Raji (cell line): ENCODE measurements around the gene MAPKAPK2.

Experiments used
- POLR2A ChIP-seq: IDR thresholded peaks from 2 replicates; pipeline ENCODE4 v1.6.1; 2011; ENCODE audit warnings: low read depth, low read length, control low read depth; ENCODE audit not compliant: insufficient read depth

Gene MAPKAPK2

GRCh38 chr1:206687251-206687914, 2.7 kb downstream of the MAPKAPK2 start:
- TF ChIP-seq POLR2A, result no peak

GRCh38 chr1:206687915-206688442, 3.3 kb downstream of the MAPKAPK2 start:
- TF ChIP-seq POLR2A, result no peak

- TF ChIP-seq POLR2A, result no peak
Observed at GRCh38 chr1:206690516-206690915, 5.8 kb downstream of the MAPKAPK2 start.

GRCh38 chr1:206691604-206692003, 6.9 kb downstream of the MAPKAPK2 start:
- no peak for TF ChIP-seq POLR2A

DNA sequence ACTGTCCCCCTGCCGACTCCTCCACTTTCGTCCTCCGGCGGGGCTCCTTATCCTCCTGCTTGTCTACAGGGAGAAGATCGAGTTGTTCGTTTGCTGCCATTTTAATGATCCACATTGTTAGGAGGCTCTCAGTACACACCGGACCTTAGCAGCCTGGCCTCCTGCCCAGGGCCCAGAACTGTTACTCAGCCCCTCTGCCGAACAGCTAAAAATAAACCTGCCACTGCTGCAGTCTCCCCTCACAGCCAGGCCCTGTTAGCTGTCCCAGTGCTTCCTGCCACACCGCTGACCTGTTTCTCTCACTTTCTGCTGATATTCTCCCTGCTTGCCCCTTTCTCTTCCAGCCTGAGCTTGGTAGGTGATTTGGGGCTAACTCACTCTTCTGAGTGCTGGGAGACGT, 8.3 kb downstream of the MAPKAPK2 start:
- no peak for TF ChIP-seq POLR2A

DNA sequence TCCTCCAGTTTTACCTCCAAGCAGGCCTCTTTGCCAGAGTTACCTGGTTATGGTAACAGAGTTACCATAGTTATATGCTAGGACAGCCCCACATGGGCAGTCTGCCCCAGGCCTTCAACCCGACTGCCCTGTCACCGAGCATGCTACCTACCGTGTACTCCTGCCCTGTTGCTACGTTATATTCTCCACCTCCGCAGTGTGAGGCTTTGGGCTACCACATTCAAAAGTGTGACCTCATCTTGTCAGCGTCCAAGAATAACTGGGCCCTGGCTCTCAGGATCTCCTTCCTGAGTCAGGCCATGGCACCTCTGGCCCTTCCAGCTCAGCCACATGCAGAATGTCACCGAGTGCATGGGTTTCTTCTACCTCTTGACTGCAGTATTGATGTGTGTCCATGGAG, 8.9 kb downstream of the MAPKAPK2 start:
- TF ChIP-seq POLR2A, result no peak

- TF ChIP-seq POLR2A, result no peak
Observed at GRCh38 chr1:206694171-206695124, 9.7 kb downstream of the MAPKAPK2 start.

DNA sequence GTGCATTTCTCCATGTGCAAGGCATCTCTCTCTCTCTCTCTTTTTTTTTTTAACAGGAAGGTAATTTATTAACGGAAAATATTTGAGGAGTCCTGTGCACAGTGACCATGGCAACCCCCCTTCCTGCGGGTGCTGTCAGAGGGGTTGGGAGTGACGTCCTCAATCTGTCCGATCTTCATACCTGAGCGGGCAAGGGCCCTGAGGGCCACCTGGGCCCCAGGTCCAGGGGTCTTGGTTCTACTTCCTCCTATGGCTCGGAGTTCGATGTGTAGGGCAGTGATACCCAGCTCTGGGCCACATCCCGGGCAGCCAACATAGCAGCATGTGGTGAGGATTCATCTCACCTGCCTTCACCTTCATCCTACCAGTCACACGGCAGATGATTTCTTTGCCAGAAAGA, 11.0 kb downstream of the MAPKAPK2 start:
- no peak for TF ChIP-seq POLR2A

- TF ChIP-seq POLR2A, result no peak
Observed at GRCh38 chr1:206696812-206697585, 12.3 kb downstream of the MAPKAPK2 start.

GRCh38 chr1:206698011-206698410, 13.3 kb downstream of the MAPKAPK2 start:
- no peak for TF ChIP-seq POLR2A

- TF ChIP-seq POLR2A, result no peak
Observed at GRCh38 chr1:206699000-206699586, 14.4 kb downstream of the MAPKAPK2 start.

- TF ChIP-seq POLR2A, result no peak
Observed at GRCh38 chr1:206699626-206700025, 14.9 kb downstream of the MAPKAPK2 start.

GRCh38 chr1:206700445-206701036, 15.8 kb downstream of the MAPKAPK2 start:
- TF ChIP-seq POLR2A, result no peak

- TF ChIP-seq POLR2A, result no peak
Observed at GRCh38 chr1:206702260-206702659, 17.6 kb downstream of the MAPKAPK2 start.
